A549 treated with GW870086 at 1 μM for 4 hours (cell line): ENCODE measurements around the gene LTA4H. TPM values are rescaled to one million over a fixed set of nuclear protein-coding genes. Genes with fewer than 3 reads are reported as not detected.

Experiments
- total RNA-seq: library from RNA; stranded (reverse); fragments of 200-300 nt; extraction: Qiagen RNA extraction; gene quantifications from 5 replicates; pipeline ENCODE4 v1.2.3, GENCODE V29; 2022; ENCODE audit warnings: low read depth

Gene LTA4H
- 86.8 to 108 TPM (median 101 TPM) in 5 replicates for total RNA-seq

DNA sequence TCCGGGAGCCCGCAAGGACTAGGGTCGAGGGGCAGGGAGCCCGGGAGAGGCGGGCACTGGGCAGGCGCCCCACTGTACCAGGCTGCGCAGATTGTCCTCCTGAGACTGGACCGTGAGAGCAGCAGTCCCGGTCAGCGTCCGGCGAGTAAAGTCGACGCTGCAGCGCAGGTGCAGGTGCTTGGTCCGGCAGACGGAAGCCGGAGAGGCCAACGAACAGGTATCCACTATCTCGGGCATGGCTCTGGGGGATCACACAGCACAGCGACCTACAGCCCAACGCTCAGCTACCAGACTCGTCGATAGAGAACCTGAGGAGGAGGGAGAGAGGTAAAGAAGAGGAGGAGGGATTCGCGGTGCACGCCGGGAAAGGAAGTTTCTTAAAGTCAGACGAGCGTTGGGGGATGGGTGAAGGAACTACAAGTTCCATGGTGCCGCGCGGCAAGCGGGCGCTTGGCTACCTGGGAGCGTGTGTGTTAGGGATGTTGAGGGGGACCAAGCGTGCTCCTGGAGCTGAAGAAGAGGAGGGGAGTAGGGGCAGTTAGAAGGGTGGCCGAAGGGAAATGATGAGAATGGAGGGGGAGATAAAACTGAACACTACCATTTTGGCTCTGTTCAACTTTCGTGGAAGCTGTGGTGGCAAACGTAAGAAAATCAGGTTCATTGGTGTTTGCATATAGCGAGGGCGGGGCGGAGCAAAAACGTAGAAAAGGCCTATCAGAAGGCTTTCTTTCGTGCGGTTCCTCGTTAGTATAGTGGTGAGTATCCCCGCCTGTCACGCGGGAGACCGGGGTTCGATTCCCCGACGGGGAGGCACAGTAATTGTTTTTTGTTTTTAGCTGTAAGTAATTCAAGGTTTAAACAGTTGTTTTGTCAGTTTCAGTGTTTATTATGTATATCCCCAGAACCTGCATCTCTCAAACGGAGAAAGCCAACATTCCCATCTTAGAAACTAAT, at the start of gene LTA4H:
LTA4H (minus strand) TSS at position 305 of the 954 bp plus-strand sequence; CDS start at position 237, 68 bp downstream.

DNA sequence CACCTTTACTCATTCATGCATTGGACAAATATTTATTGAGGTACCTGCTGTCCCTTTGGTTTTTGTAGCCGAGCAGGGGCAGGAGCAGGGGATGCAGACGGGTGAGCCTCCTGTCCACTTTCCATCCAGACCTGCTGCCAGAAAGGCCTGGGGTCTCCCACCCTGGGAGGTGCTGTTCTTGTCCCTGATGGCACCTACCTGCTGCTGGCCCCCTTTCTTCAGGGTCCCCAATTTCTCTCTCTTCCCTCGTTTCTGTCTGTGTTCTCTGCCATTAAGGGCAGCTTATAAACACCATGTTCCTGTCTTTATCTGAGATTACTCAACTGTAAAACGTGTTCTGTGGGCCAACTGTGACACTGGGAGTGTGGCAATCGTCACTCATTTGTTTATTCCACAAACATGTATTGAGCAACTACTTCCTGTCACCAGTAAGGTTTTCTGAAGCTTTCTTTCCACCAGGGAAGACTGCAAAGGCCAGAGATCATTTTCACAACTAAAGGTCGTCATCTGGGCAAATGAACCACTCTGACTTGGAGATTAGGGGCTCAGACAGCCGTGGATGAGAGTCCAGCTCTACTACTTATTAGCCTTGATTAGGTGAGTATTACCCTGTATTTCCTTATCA, 39.2 kb downstream of the LTA4H start, which contains the start of gene HAL:
HAL (minus strand) TSS at position 311 of the 625 bp plus-strand sequence. CDS start 434 bp downstream, outside the sequence.

Other genes starting within 250 kb of the LTA4H start
- 40.7 to 53.3 TPM (median 47.0 TPM) in 5 replicates for gene NTN4, start 244.8 kb downstream of the LTA4H start, total RNA-seq
- 111 to 150 TPM (median 129 TPM) in 5 replicates for gene SNRPF, start 176.6 kb downstream of the LTA4H start, total RNA-seq
- gene CCDC38, start 93.0 kb downstream of the LTA4H start, total RNA-seq: 0.07 to 0.16 TPM (median 0.11 TPM) in 4 of 5 replicates, not detected in the other
- 1.9 to 2.8 TPM (median 2.2 TPM) in 5 replicates for gene AMDHD1, start 92.3 kb downstream of the LTA4H start, total RNA-seq
- gene HAL, start 39.2 kb downstream of the LTA4H start, total RNA-seq: 0.29 to 0.75 TPM (median 0.36 TPM) in 5 replicates
- 50.9 to 68.5 TPM (median 64.4 TPM) in 5 replicates for gene ELK3, start 158.8 kb upstream of the LTA4H start, total RNA-seq